K562 (cell line): ENCODE measurements around the gene MED20. TPM values are rescaled to one million over a fixed set of nuclear protein-coding genes. Genes with fewer than 3 reads are reported as not detected.

Source experiments
- ATF2 ChIP-seq: sonication (generic); formaldehyde crosslinking; IDR thresholded peaks from 2 replicates; pipeline ENCODE4 v1.8.1; 2022; ENCODE audit warnings: missing genetic modification reagents
- GTF2B ChIP-seq: IDR thresholded peaks from 2 replicates; pipeline ENCODE4 v1.6.1; 2011; ENCODE audit not compliant: insufficient read length; ENCODE audit errors: extremely low read depth
- MCM3 ChIP-seq: fragments of 450-650 bp; IDR thresholded peaks from 2 replicates; pipeline ENCODE4 v1.6.1; 2016
- PCBP1 ChIP-seq: fragments of 200-400 bp; formaldehyde crosslinking; IDR thresholded peaks from 2 replicates; pipeline ENCODE4 v1.6.1; 2018; ENCODE audit warnings: mild to moderate bottlenecking, low read depth, low read length; ENCODE audit not compliant: poor library complexity, severe bottlenecking
- SMARCA5 ChIP-seq: fragments of 450-650 bp; IDR thresholded peaks from 2 replicates; pipeline ENCODE4 v1.6.1; 2016
- TRIM25 ChIP-seq: fragments of 450-650 bp; IDR thresholded peaks from 2 replicates; pipeline ENCODE4 v1.7.0; 2016; ENCODE audit warnings: borderline replicate concordance
- TSC22D4 ChIP-seq: fragments of 450-650 bp; IDR thresholded peaks from 2 replicates; pipeline ENCODE4 v1.6.1; 2016; ENCODE audit warnings: missing genetic modification characterization, missing biosample characterization, control low read depth
- ZBTB2 ChIP-seq: fragments of 450-650 bp; IDR thresholded peaks from 2 replicates; pipeline ENCODE4 v1.6.1; 2016; ENCODE audit warnings: antibody characterized with exemption
- ZBTB5 ChIP-seq: fragments of 450-650 bp; IDR thresholded peaks from 2 replicates; pipeline ENCODE4 v1.6.1; 2017; ENCODE audit warnings: antibody characterized with exemption
- polyA plus RNA-seq, 8 experiments: library from polyadenylated mRNA; depleted of rRNA in 4 of 8; stranded (reverse) in 5 of 8; unstranded in 3 of 8; fragments of >200 nt; fragmentation: Nextera tagmentation in 2 of 8; fragmentation: Illumina TruSeq in 1 of 8; extraction: Ambion mirVana in 2 of 8; extraction: Trizol in 1 of 8; gene quantifications; 2 replicates each; pipeline versions ENCODE4 v1.2.1 to v1.2.3, GENCODE V29; 2011 to 2014; ENCODE audit warnings: inconsistent platforms in 1 of 8, missing spikeins in 1 of 8
- total RNA-seq, 7 experiments: library from RNA; depleted of rRNA in 6 of 7; stranded (reverse); fragments of >200 nt in 6 of 7; fragmentation: Illumina TruSeq in 2 of 7; extraction: Trizol in 2 of 7; gene quantifications; 2 replicates each; pipeline versions ENCODE4 v1.2.1 to v1.2.3, GENCODE V29; 2011 to 2021; ENCODE audit warnings: low replicate concordance in 1 of 7
- TF ChIP-seq, protein P1 (sequence below): fragments of 450-650 bp; IDR thresholded peaks from 2 replicates; pipeline ENCODE4 v1.6.1; 2016; ENCODE audit warnings: borderline replicate concordance
- TF ChIP-seq, protein P2 (sequence below): sonication (generic); formaldehyde crosslinking; IDR thresholded peaks from 2 replicates; pipeline ENCODE4 v1.8.1; 2023; ENCODE audit warnings: missing genetic modification reagents, mild to moderate bottlenecking, borderline replicate concordance

Gene MED20
- total and polyA plus RNA-seq, 9 of the 15 experiments (the other 6 are each of a cell fraction or from before 2014, with no cell fraction given): 27.3 to 80.9 (median 46.0) TPM

GRCh38 chr6:41964201-41964887, 43.4 kb upstream of the MED20 start (continued):
- no peak for TF ChIP-seq ATF2
- peak; percentile 73; the same call in 1 of the 2 replicates for TF ChIP-seq TSC22D4
- TF ChIP-seq TRIM25: peak; percentile 73; the same call in 1 of the 2 replicates
- no peak for TF ChIP-seq GTF2B
- TF ChIP-seq, protein P1, sequence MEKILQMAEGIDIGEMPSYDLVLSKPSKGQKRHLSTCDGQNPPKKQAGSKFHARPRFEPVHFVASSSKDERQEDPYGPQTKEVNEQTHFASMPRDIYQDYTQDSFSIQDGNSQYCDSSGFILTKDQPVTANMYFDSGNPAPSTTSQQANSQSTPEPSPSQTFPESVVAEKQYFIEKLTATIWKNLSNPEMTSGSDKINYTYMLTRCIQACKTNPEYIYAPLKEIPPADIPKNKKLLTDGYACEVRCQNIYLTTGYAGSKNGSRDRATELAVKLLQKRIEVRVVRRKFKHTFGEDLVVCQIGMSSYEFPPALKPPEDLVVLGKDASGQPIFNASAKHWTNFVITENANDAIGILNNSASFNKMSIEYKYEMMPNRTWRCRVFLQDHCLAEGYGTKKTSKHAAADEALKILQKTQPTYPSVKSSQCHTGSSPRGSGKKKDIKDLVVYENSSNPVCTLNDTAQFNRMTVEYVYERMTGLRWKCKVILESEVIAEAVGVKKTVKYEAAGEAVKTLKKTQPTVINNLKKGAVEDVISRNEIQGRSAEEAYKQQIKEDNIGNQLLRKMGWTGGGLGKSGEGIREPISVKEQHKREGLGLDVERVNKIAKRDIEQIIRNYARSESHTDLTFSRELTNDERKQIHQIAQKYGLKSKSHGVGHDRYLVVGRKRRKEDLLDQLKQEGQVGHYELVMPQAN: 0 out of 2 replicates have a peak, but pooled peaks have one; percentile 20
- TF ChIP-seq, protein P2, sequence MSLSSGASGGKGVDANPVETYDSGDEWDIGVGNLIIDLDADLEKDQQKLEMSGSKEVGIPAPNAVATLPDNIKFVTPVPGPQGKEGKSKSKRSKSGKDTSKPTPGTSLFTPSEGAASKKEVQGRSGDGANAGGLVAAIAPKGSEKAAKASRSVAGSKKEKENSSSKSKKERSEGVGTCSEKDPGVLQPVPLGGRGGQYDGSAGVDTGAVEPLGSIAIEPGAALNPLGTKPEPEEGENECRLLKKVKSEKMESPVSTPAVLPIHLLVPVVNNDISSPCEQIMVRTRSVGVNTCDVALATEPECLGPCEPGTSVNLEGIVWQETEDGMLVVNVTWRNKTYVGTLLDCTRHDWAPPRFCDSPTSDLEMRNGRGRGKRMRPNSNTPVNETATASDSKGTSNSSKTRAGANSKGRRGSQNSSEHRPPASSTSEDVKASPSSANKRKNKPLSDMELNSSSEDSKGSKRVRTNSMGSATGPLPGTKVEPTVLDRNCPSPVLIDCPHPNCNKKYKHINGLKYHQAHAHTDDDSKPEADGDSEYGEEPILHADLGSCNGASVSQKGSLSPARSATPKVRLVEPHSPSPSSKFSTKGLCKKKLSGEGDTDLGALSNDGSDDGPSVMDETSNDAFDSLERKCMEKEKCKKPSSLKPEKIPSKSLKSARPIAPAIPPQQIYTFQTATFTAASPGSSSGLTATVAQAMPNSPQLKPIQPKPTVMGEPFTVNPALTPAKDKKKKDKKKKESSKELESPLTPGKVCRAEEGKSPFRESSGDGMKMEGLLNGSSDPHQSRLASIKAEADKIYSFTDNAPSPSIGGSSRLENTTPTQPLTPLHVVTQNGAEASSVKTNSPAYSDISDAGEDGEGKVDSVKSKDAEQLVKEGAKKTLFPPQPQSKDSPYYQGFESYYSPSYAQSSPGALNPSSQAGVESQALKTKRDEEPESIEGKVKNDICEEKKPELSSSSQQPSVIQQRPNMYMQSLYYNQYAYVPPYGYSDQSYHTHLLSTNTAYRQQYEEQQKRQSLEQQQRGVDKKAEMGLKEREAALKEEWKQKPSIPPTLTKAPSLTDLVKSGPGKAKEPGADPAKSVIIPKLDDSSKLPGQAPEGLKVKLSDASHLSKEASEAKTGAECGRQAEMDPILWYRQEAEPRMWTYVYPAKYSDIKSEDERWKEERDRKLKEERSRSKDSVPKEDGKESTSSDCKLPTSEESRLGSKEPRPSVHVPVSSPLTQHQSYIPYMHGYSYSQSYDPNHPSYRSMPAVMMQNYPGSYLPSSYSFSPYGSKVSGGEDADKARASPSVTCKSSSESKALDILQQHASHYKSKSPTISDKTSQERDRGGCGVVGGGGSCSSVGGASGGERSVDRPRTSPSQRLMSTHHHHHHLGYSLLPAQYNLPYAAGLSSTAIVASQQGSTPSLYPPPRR (CRISPR knock-in tag): 0 out of 2 replicates have a peak, but pooled peaks have one; percentile 2
- TF ChIP-seq PCBP1: no peak
- peak; percentile 61; the same call in 1 of the 2 replicates for TF ChIP-seq SMARCA5
- peak; percentile 87; the same call in 1 of the 2 replicates for TF ChIP-seq MCM3
- TF ChIP-seq ZBTB2: peak; percentile 52; the same call in 1 of the 2 replicates
- TF ChIP-seq ZBTB5: 0 out of 2 replicates have a peak, but pooled peaks have one; percentile 51
